NCI-H2029 (cell line): ENCODE results near the gene TBC1D2.
A peak's percentile ranks its signal among the peaks of the same experiment; 100 is the strongest.
"Not testable (repeated sequence)": the region's sequence is repeated elsewhere in the genome, so short reads cannot be mapped to it uniquely, and the experiment has no call there.

ENCODE experiments used
- DNase-seq: peaks from one replicate; lab custom pipeline; 2025; lab: John Stamatoyannopoulos, UW

Gene TBC1D2

DNA sequence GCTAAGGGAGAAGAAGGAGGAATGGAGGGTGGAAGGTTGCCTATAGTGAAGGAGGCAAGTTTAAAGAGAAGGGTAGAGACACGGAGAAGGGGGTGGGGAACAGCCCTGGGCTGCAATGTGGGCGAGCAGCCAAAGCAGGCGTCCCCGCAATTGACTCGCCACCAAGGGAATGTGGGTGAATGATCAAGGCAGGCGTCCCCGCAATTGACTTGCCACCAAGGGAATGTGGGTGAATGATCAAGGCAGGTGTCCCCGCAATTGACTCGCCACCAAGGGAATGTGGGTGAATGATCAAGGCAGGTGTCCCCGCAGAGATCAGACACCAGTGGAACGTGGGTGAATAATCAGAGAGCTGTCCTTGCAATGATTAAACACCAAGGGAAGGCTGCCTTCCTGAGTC is 14.8 kb upstream of the TBC1D2 start:
- DNase-seq, result not testable (repeated sequence)

DNA sequence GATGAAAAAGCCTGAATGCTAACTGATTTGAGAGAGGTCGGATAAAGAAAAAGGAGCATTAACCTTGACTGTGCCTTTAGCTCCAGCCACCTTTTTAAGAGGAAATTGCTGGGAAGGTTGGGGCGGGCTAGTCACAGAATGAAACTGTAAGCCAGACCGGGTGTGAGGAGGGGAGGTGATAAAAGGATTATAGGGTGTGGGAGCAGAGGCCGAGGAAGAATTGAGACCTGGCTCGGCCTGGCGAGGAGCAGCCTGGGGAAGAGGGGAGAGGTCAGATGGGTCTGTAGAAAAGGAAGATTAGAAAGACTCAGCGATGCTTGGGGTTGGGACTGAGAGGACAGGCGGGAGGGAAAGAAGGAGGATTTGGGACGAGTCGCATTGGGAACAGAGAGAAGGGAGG is 14.2 kb upstream of the TBC1D2 start:
- not testable (repeated sequence) for DNase-seq

DNA sequence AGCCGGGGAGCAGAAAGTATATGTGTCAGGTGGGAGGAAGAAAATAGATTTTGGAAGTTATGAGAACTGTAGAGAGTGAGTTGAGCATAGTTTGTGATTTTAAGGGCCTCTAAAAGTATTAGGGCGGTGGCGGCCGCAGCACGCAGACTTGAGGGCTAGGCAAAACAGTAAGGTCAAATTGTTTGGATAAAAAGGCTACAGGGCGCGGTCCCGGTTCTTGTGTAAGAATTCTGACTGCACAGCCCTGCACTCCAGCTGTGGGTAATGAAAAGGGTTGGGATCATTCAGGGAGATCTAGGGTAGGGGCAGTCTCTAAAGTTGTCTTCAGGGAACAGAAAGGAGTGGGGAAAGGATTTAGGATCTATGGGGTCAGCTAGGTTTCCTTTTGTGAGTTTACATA is 12.1 kb upstream of the TBC1D2 start:
- not testable (repeated sequence) for DNase-seq

DNA sequence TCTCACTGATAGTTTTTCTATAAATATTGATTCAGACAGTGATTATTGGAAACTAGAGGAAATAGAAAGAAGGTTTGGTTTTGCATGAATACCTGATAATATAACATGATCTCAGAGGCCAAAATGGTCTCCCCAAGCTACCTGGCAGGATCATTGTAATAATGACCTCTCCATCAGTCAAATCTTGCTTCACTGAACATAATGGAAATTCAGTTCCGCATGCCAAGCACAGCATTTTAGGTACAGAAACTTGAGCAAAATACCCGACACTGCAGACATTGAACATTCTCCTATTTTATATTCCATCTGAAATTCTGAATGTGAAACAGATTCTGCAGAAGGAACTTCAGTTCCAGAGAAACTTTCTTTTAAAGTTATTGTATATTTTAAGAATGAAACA is 9.1 kb upstream of the TBC1D2 start:
- no peak for DNase-seq

DNA sequence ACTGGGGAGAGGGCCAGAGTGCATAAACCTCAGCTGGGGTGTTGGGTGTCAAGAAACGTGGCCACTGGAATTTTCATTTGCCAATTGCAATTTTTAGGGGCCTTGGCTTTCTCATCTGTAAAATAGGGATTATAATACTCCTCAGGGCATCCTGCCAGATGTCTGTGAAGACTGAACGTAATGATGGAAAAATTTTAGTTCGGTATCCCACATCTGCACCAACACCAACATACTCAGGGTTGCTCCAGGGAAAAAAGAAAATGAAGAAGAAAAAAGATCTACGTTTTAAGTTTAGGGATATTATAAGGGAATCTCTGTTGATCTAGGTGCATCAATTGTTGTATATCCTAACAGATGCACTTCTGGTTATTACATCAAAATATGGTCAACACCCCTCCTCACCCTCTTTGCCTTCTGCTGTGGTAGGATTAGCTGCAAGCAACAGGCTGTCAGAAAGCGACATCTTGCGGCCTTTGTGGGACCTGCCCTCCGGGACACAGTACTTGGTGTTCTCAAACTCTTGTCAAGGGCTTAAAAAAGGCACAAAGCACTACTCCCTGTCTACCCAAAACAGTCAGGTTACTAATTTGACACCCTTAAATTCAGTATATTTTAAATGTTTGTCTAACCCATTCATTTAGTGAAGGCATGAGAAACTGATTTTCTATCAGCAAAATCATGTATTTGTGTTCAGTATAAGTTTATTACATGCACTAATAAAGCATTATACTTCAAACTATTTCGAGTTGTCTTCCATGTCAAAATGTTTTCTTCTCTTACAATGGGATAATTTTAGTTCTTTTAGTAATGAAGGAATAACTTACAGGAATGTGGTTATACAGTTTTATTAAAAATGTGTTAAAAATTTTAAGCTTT is 8.3 kb upstream of the TBC1D2 start:
- peak; percentile 76 for DNase-seq

DNA sequence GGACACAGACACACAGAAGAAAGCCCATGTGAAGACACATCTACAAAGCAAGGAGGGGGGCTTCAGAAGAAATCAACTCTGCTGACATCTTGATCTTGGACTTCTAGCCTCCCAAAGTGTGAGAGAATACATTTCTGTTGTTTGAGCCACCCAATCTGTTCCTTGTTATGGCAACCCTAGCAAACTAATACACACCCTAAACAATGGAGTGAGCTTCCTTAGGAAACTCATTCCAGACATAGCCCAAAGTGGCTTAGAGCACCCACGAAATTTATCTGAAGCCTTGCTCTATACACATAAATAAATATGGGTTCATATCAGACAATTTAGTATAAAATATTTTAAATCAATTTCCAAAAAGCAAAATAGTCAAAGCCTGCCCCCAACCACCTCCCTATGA is 7.6 kb upstream of the TBC1D2 start:
- no peak for DNase-seq

DNA sequence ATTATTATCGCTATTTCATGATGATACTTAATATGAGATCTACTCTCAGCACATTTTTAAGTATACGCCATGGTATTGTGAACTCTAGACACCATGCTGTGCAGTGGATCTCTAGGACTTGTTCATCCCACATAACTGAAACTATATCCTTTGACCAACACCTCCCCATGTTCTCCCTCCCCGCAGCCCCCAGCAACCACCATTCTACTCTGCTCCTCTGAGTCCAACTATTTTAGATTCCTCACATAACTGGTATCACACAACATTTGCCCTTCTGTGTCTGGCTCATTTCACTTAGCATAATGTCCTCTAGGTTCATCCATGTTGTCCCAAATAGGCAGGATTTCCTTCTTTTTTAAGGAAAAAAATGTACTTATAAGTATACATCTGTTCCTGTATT is 6.6 kb upstream of the TBC1D2 start:
- no peak for DNase-seq

DNA sequence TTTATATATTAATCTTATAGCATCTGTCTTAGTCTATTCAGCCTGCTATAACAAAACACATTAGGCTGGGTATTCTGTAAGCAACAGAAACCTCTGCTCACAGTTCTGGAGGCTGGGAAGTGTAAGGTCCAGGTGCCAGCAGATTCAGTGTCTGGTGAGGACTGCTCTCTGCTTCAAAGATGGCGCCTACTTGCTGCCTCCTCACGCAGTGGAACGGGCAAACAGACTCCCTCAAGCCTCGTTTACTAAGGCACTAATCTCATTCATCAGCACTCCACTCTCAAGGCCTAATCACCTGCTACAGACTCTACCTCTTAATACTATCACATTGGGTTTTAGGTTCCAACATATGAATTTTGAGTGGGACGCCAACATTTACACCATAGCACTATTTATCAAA is 5.2 kb upstream of the TBC1D2 start:
- DNase-seq, result no peak

DNA sequence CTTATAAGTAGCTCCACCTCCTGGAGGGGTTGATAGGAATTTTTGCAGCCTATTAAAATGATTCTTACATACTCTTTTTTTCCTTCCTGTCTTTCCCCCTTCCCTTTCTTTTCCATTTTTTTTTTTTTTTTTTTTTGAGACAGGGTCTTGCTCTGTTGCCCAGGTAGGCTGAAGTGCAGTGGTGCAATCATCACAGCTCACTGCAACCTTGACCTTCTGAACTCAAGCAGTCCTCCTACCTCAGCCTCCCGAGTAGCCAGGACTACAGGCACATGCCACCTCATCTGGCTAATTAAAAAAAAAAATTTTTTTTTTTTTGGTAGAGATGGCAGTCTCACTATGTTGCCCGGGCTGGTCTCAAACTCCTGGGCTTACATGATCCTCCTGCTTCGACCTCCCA is 4.3 kb upstream of the TBC1D2 start:
- DNase-seq, result no peak

DNA sequence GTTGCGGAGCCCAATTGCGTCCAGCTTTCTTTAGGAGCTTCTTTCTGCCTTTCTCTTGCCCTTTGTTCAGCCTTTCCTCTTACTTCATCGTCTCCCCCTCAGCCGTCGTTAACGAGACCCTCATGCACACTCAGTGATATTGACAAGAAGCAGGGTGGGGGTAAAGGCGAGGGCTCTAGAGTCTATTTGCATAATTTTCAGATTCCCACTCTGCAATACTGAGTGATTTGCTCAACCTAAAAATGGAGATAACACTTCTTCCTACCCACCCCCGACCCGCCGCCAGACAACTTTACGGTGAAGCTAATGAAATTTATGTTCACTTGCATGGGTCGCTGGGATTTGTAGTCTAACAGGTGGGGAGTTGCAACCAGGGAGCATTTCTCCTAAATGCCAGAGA is 1.3 kb upstream of the TBC1D2 start:
- no peak for DNase-seq

DNA sequence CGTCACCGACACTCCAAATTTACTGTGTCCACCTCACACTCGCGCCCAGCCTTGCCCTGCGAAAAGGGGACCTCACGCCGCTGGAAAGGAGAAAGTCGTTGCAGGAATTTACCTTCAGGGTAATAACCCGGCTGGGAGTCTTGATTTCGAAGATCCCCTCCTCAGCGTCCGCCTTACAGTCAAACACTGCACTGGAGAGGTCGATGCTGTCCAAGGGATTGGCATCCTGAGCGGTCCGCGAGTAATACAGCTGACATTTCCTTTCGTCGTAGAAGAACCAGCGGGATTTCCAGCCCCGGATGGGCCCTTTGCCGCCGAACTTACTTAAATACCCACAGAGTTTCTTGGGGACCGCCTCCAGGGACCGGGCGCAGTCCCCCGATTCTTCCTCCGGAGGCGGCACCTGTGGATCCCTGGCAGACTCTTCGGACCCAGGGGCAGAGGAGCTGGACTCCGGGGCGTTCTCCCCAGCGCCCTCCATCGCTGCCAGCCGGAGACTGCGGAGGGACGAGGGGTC is 330 bp downstream of the TBC1D2 start:
- no peak for DNase-seq

DNA sequence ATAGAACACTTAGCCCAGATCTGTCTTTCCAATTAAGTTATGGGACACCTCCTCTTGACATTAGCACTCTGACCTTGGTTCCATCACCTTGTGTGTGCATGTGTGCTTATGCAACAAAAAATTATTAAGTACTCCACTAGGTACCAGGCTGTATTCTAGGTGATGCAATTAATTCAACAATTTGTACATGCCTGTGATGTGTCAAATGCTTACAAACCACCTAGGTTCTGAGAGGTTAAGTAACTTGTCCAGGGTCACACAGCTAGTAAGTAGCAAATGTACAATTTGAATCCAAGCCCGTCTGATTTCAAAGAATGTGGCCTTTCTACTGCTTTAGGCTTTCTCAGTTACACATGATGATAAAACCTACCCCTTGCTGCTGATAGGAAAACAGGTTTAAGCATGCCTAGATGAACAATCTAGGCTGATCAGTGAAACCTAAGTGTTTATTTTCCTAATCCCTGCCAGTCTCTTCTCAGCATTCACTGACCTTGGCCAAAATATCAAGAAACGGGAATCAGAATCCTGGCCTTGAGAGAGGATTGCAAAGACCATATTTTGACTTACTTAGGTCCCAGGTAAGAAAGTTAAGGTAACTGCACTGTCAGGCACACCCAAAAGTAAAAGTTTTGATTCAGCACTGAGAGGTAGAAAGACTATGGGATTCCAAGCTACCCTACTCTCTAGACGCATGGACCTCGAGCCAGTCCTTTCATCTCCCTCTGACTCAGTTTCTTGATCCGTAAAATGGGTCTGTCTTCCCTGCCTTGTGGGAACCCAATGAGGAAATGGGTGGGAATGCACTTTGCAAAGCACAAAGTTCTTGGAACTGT is 1.0 kb downstream of the TBC1D2 start:
- DNase-seq, result no peak

DNA sequence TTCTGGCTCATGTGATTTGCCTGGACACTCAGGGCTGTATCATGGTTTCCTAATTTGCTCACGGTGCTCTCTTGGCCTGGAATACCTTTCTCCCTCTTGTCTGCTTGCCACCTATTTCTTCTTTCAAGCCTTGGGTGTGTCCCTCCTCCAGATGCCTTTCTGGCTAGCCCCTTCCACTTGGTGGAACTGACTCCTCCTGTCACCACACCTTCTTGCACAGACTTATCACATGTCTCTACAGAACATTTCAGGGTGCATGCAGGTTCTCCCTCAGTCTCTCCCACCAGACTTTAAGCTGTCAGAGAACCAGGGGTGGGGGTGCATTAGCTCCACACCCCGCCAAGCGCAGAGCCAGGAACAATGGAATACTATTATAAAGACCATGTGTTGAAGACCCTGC is 1.9 kb downstream of the TBC1D2 start:
- no peak for DNase-seq

DNA sequence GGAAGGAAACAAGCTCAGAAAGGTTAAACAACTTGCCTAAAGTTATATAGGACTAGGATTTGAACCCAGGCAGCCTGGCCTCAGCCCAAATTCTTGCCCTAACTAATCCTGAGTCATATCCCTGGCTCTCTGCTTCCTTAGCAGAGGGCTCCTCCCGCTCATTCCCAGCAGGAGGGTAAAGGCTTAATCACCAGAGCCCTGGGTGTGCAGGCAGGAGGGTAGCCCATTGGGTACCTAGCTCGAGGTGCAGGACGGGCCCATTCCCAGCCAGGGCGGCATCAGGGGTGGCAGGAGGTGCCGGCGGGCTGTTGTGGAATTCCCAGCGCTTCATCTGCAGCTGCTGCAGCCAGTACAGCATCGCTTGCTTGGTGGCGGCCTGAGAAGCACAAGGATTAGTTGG is 3.9 kb downstream of the TBC1D2 start:
- DNase-seq, result no peak

DNA sequence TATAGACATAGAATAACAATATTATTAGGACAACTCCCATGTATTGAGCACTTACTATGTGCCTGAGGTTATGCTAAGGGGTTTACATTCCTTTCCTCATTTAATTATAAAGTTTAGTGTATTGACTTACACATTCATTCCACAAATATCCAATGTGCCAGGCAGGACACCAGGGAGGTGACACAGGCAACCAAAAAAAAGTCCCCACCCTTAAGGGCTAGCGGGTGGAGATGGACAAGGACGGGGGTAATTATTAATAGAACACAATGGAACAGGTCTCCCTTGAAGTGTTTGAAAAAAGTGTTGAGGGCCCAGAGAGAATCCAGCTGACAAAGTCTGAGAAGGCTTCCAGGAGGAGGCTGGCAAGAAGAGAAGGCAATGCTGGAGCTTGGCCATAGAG is 5.7 kb downstream of the TBC1D2 start:
- no peak for DNase-seq

DNA sequence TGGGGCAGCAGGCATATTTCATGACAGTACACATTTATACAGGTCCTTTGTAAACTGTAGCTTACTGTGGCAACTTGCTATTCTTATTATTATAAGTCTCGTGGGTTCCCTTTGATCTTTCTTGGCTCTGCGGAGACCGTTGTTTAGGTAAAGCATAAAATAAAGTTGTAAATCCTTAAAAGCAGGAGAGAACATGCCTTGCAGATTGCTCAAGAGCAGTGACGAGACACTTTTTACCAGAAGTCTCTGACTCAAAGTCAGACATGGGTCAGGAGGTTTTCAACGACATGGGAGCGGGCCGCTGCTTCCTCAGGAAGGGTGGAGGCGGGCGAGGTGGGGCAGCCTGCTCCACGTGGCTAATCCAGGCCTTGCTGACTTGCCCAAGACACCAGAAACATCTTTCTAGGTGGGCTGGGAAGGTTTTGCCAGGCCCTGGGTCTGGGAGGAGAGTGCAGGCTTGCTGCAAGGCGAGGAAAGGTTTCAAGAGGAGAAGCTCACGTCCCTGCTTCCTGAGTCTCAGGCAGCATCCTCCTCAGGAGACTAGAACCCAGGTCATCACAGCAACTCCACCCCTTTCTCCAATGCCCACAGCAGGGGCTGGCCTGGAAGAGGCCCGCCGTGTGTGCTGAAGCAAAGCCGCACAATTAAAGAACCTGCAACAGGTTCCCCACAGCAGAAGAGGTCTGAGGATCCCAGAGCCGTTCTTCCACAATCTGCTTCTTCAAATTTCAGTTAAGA is 6.5 kb downstream of the TBC1D2 start:
- DNase-seq, result no peak

DNA sequence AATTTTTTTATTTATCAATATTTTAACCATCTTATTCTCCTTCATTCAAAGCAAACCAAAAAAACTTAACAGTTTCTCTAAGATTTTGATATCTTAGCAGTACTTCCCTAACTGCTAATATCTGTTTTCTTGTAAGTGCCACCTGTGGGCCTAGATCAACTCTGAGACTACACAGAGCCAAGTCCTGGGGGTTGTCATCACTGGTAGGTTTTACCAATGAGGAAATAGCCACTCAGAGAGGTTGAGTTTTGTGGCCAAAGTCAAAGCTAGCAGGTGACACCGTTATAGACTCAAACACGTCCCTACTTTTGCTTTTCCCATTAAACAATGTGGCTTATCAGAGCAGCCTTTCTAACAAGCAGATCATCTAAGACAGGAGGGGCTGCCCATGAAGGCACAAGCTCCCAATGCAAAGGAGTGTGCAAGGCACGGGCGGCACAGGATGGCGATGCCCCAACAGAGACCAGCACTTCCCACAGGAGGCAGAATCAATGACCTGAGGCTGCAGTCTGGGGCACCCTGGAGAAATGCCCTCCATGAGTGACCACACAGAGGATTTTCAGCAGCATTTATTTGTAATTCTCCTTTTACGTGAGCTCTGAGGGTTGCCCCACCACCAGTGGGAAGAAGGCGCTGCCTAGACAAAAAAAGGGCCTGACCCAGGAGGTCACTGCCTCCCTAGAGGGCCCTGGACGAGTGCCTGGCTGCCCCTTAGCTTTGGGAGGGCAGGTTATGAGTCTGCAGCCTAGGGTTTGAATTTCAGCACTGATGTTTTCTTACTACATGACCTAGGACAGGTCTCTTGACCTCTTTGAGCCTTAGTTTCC is 7.4 kb downstream of the TBC1D2 start:
- DNase-seq, result no peak

DNA sequence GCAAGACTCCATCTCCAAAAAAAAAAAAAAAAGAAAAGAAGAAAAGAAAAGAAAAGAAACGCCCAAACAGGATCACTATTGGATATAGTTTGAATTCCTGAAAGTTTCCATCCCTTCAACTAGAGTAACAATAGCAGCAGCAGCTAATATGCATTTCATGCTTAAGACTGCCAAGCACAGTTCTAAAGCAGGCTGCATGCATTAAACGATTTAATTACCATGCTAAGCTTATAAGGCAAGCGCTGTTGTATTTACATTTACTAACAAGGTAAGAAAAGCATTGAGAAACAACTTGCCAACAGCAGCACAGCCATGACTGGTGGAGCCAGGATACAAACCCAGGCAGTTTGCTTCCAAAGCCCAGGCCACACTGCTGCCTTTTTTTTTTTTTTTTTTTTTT is 13.0 kb downstream of the TBC1D2 start:
- no peak for DNase-seq

DNA sequence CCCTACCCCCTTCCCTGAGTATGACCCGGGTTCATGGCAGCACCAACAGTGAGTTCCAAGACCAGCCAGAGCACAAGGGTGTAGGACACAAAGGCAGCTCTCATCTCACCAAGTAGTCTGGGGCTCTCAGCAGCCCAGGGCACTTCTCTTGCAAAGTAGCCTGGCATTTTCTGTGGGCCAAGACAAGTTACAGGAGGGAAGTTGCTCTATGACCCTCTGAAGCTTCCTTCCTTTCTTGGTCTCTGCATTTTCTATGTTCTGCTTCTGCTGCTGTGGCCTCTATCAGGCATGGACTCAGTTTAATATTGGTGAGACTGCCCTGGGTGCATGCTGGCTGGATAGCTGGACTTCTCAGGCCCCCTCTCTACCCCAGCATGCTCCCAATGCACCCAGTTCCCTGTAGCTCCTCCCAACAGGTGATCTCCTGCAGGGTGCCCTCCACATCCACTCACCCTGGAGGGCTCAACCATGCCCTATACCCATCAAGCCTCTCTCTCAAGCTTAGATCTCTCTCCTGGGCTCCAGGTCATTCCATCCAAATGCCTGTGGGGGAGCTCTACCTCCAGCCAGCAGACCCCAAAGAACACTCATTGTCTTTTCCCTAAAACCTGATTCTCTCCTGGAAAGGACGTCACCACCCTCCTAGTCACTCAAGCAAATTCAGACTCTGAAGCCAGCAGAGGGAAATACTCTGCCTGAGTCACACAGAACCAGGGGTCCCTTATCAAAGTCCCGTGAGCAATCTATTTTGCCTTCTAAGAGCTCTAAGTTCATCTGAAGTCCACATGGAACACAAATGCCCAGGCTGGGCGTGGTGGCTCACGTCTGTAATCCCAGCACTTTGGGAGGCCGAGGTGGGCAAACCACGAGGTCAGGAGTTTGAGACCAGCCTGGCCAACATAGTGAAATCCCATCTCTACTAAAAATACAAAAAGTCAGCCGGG is 13.8 kb downstream of the TBC1D2 start:
- DNase-seq, result no peak

DNA sequence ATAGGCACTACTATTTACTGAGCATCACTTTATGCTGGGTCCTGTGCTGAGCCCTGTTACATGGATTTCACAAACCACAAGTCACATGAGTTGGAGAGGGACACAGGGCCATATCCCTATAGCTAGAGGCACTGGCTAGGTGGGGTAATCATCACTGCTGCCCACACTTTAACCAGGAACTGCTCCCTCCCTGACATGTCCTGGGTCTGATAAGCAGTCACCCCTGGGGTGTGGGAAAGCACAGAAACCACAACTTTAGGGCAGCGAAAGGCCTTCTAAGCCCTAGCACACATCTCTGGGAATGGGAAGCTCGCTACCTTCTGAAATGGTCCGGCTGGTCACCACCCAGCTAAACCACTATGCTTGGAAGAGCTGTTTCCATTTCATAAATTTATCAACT is 15.0 kb downstream of the TBC1D2 start:
- DNase-seq, result no peak
